CD4-positive, alpha-beta T cell treated with Interleukin-6 at 100 ng/mL for 8 hours (primary cell): Measurements from ENCODE around the gene PLEKHA6.
"Not testable (repeated sequence)": the region's sequence is repeated elsewhere in the genome, so short reads cannot be mapped to it uniquely, and the experiment has no call there.

Experiments used
- DNase-seq: peaks from one replicate; pipeline ENCODE4 v3.0.0-alpha.2; 2020; ENCODE audit warnings: mixed read lengths, low spot score

PLEKHA6 gene

DNA sequence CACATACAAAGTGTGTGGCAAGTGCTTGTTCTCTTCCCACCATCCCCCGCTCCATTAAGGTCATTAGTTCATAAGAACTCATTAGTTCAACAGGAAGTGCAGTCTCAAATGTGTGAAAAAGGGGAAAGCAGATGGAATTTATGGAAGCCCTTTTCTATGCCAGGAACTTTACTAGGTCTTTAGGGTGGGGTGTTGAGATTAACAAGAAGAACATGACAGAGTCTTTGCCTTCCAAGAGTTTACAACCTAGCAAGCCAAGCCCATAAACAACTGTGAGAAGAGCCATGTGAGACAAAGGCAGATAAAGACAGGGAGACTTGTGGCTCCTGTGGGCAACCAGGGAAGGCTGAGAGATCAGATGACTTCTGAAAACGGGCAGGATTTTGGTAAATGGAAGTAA, 21.4 kb downstream of the PLEKHA6 start:
- DNase-seq = no peak

DNA sequence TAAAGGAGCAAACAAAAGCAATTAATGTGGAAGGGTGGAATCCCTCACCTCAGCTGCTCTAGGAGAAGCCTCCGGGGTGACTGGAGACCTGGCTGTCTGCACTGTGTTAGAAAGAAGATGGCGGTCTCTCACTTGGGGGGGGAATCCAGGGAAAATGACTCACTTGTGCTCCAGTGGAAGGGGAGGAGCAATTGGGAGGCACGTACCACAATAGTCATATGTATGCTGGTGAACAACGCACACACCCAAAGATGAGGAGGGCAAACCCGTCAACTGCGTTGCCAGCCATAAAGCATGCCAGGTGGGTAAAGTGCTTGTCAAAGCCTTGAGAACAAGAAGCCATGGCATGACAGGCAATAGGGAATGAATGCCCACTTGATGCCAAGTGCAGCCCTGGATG, 22.1 kb downstream of the PLEKHA6 start:
- no peak for DNase-seq

DNA sequence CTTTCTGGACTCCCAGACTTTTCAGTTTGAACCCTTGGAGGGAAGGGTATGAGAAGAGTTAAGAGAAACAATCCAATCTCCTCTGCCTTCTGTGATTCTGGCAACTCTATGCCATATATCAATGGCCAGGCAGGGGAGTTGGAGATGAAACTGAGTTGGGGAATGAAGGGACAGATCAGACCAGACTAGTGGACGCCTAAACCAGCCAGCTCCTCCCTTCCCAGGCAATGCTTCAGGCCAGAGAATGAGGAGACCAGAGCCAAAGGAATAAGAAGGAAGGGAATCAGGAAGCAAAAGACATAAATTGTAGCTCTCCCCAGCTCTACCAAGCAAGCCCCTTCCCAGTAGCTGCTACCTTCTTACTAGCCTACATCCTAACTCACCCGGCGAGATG, 22.7 kb downstream of the PLEKHA6 start:
- no peak for DNase-seq

DNA sequence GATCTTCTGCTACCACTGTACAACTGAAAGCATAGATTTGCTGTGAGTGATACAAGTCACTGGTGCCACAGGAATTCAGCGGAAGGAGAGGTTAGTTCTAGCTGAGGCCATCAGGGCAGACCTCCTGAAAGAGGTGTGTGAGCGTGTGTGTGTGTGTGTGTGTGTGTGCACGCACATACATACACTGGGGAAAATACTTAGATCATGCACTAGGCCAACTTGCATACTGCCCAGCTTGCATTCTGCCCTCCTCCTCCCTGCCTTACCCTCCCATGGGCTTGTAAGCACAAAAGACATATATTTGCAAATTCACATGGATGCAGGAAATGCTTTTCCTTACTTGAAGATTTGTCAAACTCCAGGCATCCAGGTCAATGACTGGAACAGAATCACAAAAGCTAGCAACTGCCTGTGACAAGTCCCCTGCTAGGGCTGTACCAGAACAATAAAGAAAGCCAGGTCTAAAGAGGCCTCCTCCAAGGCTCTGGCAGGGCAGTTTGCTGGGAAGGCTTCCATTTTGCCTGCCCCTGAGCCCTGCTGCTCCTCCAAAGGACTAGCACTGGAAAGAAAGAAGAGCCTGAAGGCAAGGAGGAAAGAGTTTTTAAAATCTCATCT, 23.2 kb downstream of the PLEKHA6 start:
- no peak for DNase-seq

DNA sequence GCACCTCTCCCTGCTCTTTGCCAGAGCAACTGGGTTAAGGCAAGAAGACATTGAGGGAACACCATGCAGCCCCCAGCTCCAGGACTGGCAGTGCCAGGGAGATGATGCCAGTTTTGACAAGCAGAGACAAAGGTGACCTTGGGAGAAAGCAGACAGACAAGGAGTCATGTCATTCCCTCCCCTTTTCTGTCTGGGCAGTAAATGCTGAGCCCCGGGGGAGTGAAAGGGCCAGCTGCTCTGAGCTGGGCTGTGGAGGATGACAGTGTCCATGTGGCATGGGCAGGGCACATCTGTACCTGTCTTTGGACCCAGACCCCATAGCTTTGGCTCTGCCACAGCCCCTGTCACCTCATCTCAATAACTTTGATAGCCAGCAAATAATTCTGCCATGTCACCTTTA, 24.2 kb downstream of the PLEKHA6 start:
- DNase-seq = no peak

DNA sequence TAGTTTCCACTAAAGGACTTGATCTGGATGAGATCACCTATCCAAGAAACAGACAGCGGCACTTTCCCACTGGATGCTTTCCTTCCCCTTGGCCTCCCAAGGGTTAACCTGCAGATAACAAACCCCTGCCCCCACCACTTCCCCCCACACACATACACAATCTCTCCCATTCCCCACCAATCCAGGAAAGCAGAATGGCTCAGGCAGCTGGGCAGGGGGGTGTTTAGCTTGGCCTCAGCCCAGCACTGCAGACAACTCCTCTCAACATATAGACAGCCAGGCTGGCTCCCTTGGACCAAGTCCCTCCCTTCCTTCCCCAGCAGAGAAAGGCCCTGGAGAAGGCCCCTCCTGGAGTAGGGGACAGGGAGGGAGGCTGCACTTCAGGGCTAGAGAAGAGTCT, 24.6 kb downstream of the PLEKHA6 start:
- no peak for DNase-seq

DNA sequence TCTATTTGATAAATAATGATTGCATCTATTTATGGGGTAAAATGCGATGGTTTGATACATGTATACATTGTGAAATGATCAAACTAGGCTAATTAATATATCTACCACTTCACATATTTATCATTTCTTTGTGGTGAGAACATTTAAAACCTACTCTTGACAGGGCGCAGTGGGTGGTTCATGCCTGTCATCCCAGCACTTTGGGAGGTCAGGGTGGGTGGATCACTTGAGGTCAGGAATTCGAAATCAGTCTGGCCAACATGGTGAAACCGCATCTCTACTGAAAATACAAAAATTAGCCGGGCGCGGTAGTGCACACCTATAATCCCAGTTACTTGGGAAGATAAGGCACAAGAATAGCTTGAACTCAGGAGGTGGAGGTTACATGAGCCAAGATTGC, 25.3 kb downstream of the PLEKHA6 start:
- DNase-seq = no peak

DNA sequence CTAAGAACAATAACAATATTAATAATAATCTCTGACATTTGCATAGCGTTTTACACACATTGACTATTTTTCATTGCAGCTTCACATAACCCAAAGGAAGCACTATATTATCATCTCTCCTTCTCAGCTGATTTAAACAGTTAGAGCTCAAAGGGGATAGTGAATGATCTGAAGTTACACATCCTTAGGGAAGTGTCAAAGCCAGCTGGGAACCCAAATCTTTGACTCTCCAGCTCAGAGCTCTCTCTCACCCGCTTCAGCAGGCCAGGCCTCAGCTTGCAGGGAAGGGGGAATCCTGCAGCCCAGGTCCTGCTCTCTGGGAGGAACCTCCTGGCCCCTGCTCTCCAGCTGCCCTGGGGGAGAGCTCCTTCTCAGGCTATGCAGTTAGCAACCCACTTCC, 26.3 kb downstream of the PLEKHA6 start:
- DNase-seq = no peak

DNA sequence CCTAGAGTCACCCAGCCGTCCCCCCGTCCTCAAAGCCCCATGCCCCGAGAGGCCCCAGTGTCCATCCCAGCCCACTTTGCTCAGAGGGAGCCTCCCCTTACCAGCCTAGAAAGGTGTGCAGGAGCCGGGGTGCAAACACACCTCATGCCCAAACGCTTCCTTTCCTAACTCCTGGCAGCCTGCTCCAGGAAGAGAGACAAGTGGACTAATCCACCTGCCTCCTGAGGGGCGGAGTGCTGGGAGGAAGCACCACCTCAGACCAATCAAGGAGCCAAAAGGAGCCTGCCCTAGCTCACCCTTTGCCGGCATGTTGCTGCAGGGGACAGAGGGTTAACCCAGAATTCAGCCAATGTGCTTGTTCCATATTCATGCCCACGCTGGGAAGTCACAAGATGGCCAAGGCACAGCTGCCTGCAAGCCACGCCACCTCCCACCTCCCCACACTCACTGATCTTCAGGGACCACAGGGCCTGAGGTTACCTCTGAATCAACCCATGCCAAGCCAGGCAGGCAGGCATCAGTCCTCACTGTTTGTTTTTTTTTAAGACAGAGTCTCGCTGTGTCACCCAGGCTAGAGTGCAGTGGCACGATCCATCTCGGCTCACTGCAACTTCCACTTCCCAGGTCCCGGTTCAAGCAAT, 27.8 kb downstream of the PLEKHA6 start:
- no peak for DNase-seq

DNA sequence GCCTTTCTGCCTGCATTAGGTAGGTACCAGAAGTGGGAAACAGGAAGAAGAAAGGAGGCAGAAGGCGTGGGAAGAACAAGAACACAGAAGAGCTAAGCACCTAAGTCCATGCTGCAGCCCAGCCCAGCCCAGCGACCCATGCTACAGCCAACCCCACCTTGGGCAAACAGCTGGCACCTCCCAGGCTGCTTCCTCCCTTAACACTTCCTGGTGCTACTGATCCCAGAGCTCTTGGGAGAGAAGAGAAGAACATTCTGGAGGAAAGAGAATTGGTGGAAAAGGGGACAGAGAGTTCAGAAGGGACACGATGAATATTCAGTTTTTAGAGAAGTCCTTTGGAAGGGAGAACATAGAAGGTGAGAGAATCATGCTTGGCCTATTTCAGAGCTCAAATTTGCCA, 28.5 kb downstream of the PLEKHA6 start:
- no peak for DNase-seq

DNA sequence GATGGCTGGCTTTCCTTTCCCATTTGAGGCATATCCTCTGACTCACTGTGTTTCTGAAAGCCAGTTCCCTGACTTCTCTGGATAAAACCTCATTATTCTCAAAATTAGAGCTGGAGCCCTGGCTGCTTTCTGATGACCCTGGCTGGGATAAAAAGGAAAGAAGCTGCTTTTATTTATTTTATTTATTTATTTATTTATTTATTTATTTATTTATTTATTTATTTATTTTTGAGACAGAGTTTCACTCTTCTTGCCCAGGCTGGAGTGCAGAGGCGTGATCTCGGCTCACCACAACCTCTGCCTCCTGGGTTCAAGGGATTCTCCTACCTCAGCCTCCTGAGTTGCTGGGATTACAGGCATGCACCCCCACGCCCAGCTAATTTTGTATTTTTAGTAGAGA, 31.9 kb downstream of the PLEKHA6 start:
- not testable (repeated sequence) for DNase-seq

DNA sequence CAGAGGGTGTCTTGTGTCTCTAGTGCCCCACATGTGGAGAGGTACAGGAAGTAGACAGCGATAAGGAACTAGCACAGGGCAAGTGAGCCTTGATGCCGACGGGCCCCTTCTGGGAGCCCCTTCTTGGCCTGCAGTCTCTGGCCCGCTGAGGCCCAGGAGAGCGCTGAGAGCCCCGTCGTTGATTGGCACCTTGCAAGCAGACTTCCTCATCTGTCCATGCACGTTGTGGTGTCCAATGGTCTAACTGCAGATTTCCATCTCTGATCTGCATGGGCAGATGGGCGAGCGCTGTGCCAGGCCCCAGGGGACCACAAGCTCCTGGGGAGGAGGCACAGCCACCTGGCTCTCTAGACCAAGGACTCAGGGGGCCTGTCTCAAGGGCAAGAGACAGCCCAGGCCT, 32.4 kb downstream of the PLEKHA6 start:
- DNase-seq = no peak

DNA sequence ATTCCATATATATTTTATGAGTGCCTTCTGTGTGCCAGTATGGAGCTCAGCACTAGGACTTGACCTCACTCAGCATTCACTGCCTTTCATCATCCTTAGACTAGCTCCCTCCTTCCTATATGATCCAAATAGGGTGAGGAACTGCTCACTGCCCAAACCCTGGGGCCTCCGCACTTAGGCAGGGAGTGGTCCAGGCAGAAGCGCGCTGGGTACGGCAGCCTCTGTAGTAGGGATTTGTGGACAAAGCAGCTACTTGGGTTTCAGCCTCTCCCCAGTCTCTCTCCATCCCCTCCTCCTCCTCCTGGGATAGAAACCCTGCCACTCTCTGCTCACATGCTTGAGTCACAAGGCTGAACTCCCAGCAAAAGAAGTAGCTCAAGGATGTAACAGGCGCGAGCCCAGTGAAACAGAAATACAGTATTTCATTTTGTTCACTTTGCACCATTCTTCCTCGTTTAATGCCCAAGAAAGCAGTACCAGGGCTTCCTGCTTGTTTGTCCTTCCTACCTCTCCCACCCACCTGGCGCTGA, 32.9 kb downstream of the PLEKHA6 start:
- DNase-seq = no peak

DNA sequence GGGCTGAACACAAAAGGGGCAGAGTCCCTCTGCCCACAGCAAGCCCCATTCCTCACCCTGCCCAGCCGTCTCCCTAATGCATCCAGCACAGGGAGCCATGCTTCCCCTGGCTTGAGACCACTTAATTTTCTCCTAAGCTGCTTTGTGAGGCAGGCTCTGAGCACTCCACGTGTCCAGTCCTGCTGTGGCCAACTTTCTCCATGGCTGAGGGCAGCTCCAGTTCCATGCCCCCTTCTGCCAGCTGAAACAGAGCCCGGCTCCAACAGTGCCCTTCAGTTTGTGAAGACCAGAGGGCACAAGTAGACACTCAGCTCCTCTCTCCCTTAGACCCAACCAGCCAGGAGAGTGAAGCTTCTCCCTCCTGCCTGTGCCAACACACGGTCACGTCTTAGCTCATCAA, 33.8 kb downstream of the PLEKHA6 start:
- no peak for DNase-seq

DNA sequence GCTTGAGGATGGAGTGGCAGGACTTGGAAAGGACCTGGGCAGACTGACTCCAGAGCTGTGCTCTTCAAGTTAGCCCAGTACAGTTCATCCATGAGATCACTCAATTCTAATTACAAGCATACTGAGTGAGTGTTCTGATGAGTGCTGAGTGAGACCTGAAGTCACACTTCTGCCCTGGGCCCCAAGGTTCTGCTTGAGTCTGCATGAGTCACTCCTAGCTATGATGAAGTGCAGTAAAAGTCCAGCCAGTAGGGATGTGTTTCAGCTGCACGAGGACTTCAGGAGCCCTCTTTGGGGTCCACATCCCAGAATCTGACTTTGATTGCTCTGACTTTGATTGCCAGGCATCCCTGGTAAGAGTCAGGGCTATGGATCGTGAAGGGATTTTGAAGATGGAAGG, 35.8 kb downstream of the PLEKHA6 start:
- no peak for DNase-seq

DNA sequence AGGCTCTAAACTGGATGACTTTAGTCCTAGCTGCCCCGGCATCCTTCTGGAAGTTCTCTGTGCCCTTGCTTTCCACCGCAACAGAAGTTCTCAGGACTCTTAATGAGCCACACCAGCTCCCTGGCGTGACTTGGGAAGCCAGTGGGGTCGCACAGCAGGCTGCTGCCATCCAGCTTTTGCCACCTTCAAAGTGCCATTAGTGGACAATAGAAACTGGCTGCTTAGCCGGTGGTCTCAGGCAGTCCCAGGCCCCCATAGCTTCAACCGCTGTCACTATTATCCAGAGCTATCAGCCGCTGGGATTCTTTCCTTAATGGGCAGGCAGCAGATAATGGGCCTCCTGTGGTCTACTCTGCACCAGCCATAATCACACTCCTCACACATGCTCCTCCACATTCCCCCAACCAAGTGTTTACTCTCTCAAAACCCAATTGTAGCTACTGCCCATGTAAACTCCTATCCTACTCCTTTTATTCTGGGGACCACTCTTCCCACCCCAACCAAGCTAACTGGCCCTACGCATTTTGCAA, 37.3 kb downstream of the PLEKHA6 start:
- no peak for DNase-seq

DNA sequence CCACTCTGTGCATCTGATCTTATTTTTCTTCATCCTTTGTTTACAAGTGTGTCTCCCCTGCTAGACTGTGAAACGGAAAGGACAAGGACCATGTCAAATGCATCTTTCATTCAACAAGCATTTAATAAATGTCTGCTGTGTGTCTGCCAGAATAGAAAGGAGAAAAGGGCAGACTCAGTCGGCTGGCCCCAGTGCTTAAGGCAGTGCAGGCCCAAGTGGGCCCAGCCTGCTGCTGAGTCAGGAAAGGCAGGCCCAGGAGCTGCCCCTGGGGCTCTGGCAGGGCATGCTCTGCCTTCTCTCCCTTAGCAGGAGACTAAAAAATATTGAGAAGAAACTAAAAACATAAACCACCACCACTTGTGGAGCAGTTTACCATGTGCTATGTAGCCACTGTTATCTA, 38.1 kb downstream of the PLEKHA6 start:
- no peak for DNase-seq

DNA sequence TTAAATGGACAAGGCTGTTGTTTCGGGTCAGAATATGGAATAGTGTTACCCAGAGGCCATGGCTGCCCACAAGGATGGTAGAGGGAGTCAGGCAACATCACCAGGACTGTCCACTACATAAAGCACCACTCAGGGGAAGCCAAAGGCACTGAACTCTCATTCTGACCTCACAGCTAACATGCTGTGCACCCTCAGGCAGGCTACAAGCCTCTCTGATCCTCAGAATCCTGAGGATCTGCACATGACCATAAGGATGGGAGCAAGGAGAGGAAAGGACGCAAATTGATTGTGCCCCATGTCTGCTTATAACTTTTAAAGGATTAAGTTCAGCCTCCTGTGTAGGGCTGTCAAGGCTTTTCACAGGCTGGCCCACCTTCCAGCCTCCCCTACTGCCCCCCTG, 38.7 kb downstream of the PLEKHA6 start:
- DNase-seq = no peak

DNA sequence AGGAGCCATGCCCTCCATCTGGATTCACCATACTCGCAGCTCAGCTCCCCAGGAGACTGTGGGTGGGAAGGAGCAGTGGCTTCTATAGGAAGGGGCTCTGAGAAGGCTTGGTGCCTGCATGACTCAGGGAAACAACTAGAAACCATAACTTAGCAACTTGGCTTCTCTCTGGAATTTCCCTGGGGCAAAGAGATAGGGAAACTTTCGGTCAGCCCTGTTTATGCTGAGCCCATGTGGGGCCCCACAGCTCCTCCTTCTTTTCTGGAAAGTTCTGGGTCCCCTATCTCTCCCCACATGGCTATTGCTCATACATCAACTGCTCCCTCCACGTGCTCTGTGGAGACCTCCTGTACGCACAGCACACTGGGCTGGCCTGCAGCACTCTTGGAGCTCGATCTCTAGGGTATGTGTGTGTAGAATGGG, 39.3 kb downstream of the PLEKHA6 start:
- no peak for DNase-seq

DNA sequence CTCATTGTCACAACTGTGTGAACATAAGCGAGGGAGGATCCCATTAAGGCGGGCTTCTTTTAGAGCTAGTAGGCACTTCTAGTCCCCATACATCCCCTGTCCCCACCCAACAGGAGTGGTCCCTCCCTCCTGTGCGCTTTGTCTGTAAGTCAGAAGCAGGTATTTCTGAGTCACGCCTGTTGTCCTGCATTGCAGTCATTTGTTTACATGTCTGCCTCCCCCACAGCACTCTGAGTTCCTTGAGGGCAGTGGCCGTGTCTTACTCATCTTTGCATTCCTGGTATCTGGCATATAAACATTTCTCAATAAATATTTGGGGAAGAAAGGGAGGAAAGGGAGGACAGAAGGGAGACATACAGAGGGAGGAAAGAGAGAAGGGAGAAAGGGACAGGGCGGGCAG, 40.3 kb downstream of the PLEKHA6 start:
- no peak for DNase-seq

DNA sequence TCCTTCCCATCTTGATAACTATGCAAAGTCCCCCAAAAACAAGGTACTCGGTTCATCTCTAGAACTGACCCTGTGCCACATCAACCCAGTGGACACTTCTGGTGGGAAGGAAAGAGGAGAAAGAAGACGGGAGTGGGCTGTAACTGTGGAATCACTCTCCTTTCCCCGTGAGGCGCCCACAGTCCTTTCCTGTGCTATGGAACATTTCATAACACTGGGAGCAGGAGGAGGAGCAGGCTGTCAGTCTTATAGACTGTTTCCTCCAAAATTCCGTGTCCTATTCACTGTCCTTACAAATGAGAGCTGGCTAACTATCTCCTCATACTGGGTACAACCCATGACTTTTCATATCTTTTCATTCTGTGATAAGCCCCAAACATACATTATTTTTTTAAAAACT, 40.7 kb downstream of the PLEKHA6 start:
- DNase-seq = no peak

DNA sequence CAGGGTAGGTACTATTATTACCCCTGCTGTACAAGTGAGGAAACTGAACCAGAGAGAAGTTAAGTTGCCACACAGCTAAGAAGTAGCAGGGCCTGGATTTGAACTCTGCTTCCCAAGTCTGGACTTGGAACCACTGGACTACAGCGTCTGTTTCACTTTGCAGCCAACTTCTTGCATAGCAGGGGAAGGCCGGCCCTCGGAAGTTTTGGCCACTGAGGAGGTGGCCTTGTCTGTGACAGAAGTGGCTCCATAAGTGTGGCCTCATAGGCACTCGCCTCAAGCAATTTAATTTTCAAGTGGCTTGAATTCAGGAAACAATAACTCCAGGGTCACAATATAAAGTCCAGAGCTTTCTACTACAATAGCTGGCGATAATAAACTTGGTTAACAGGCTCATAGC, 41.4 kb downstream of the PLEKHA6 start:
- DNase-seq = no peak

DNA sequence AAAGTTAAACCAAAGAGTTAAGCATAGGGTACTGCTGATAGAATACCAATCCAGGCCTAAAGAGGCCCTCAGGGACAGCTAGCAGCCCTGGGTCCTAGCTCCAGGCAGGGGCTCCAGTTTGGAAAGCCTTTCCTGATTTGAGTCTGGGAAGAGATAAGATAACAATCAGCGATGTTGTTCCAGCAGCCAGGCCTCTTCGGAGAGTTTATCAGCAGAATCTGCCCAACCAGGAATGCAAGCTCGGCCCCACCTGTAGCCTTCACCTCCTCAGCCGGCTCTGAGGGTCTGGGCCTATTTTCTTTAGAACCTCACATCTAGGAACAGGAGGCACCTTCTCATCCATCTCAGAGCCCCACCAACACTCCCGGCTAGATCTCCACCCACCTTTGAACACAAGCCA, 42.6 kb downstream of the PLEKHA6 start:
- no peak for DNase-seq

DNA sequence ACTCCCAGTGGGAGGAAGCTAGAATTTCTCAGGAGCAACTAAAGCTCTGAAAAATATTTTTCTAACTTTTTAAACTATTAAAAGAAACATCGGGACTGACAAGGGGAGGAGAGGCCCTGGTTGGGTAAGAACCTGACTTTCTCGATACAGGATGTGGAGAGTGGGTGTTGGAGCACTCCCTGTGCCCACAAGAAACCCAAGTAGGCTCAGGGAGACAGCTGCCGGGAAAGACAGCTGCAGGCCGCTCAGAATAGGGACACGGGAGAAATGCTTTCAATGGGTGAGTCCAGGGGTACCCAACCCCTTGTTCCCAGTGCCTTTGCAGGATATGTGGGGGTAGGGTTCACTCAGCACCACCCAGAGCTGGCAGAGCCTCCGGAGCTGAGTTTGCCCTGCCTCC, 43.6 kb downstream of the PLEKHA6 start:
- no peak for DNase-seq
